ENCODE measurements around the gene MLN.

The MLN gene

GRCh38 chr6:33786736-33787135 lies 17.1 kb downstream of the MLN start:
- Histone ChIP-seq H3K27ac (ENCODE audit: low read depth, low read length) (peak overlapping the region; percentile 54; the same call in 1 of the 2 replicates), H3K27me3 (ENCODE audit: control insufficient read depth, insufficient read depth, low read length) (no peaks in the 10 kb centered on the region), H3K9ac (ENCODE audit: low read length) (no peak overlapping the region), H3K4me3 (ENCODE audit: low read depth, low read length) (peak overlapping the region; percentile 86; the same call in 1 of the 2 replicates), H3K9me3 (ENCODE audit: control insufficient read depth, insufficient read depth, low read depth, low read length) (no peaks in the 10 kb centered on the region), H3K4me1 (ENCODE audit: control insufficient read depth, insufficient read depth, low read length) (peaks cover 74% of the 10 kb centered on the region), H3K36me3 (ENCODE audit: control insufficient read depth, insufficient read depth, low read length) (peaks cover 37% of the 10 kb centered on the region)

DNA sequence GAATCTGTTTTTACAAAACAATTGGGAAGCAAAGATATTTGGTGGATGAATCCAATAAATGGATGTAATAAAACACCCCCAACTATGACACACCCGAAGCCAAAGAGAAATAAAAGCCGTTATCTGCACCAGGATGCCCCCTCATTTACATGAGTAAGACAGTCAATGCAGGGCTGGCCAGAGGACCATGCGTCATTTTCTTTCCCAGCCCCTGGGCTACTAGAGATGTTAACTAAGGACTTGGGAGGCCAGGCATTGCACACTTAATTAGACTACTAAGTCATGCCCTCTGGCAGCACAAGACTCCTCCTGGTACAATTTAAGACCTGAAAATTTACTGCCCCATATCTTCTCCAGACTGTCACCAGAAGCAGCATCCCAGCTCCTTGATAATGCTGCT lies 18.0 kb downstream of the MLN start:
- peaks cover 42% of the 10 kb centered on the region for H3K36me3 ChIP-seq (ENCODE audit: control insufficient read depth, insufficient read depth, low read length)

GRCh38 chr6:33784787-33785186 lies 19.0 kb downstream of the MLN start:
- Histone ChIP-seq H3K4me1 (ENCODE audit: control insufficient read depth, insufficient read depth, low read length) (peaks cover 76% of the 10 kb centered on the region), H3K36me3 (ENCODE audit: control insufficient read depth, insufficient read depth, low read length) (peaks cover 52% of the 10 kb centered on the region), H3K4me3 (ENCODE audit: low read depth, low read length) (no peak overlapping the region), H3K27me3 (ENCODE audit: control insufficient read depth, insufficient read depth, low read length) (no peaks in the 10 kb centered on the region), H3K9ac (ENCODE audit: low read length) (peak overlapping the region; percentile 40), H3K27ac (ENCODE audit: low read depth, low read length) (peak overlapping the region; percentile 23; the same call in 1 of the 2 replicates), H3K9me3 (ENCODE audit: control insufficient read depth, insufficient read depth, low read depth, low read length) (no peaks in the 10 kb centered on the region)

More for the DNA sequence above, 18.0 kb downstream of the MLN start:
- peak overlapping the region; percentile 19; the same call in 1 of the 2 replicates for H3K4me3 ChIP-seq (ENCODE audit: low read depth, low read length)
- H3K27me3 ChIP-seq (ENCODE audit: control insufficient read depth, insufficient read depth, low read length), result no peaks in the 10 kb centered on the region
- no peak overlapping the region for H3K9ac ChIP-seq (ENCODE audit: low read length)
- H3K4me1 ChIP-seq (ENCODE audit: control insufficient read depth, insufficient read depth, low read length), result peaks cover 74% of the 10 kb centered on the region
- H3K27ac ChIP-seq (ENCODE audit: low read depth, low read length), result peak overlapping the region; percentile 23; the same call in 1 of the 2 replicates
- H3K9me3 ChIP-seq (ENCODE audit: control insufficient read depth, insufficient read depth, low read depth, low read length), result no peaks in the 10 kb centered on the region

DNA sequence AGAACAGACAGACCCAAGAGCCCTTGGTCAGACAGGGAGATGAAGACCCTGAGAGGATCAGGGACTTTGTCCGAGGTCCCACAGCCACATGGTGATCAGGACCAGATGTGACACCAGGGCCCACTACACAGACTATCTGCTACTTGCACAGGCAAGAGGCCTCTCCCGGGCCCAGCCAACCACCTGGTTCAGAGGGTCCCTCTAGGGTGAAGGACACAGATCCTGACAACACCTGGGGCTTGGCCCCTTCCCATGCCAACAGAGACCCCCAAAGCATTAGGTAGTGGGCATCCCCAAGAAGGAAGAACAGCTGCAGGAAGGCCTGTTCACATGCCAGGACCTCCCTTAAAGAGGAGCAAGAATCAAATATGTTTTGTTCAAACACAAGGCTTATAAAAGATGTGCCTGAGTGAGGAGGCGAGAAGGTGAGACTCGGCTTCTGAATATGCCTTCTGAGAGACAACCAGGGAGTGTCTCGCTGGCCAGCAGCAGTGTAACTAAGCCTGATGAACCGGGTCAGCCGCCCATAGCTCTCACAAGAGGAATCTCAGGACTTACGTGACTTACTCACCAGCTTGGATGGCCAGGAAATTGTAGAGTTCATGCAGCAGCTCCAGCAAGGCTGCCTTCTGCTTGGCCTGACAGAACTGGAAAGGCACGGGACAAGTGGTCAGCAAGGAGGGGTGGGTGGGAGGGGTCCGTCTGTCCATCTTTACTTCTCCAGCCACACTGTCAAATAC lies 19.9 kb downstream of the MLN start:
- Histone ChIP-seq H3K27me3 (ENCODE audit: control insufficient read depth, insufficient read depth, low read length) (no peaks in the 10 kb centered on the region), H3K4me3 (ENCODE audit: low read depth, low read length) (no peak overlapping the region), H3K27ac (ENCODE audit: low read depth, low read length) (no peak overlapping the region), H3K4me1 (ENCODE audit: control insufficient read depth, insufficient read depth, low read length) (peaks cover 77% of the 10 kb centered on the region), H3K36me3 (ENCODE audit: control insufficient read depth, insufficient read depth, low read length) (peaks cover 60% of the 10 kb centered on the region), H3K9ac (ENCODE audit: low read length) (no peak overlapping the region), H3K9me3 (ENCODE audit: control insufficient read depth, insufficient read depth, low read depth, low read length) (no peaks in the 10 kb centered on the region)

DNA sequence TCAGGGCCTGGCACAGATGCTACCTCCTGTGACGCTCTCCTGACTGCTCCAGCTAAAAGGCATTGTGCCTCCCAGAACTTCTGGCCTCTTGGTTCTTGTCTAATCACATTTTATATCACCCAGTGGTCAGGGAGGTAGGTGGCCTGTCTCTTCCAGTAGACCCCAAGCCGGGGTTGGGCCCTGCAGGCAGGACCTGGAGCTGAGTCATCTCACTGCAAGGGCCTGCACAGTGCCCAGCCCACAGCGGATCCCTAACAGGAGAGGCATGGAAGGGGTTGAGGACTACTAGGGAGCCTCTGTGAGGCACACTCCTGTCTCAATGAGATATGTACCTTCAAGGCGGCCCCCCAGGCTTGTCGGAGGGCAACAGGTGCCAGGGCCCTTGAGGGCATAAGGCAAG lies 21.2 kb downstream of the MLN start:
- Histone ChIP-seq H3K9ac (ENCODE audit: low read length) (peak overlapping the region; percentile 73), H3K4me3 (ENCODE audit: low read depth, low read length) (no peak overlapping the region), H3K36me3 (ENCODE audit: control insufficient read depth, insufficient read depth, low read length) (peaks cover 74% of the 10 kb centered on the region), H3K4me1 (ENCODE audit: control insufficient read depth, insufficient read depth, low read length) (peaks cover 81% of the 10 kb centered on the region), H3K27ac (ENCODE audit: low read depth, low read length) (peak overlapping the region; percentile 92), H3K27me3 (ENCODE audit: control insufficient read depth, insufficient read depth, low read length) (no peaks in the 10 kb centered on the region), H3K9me3 (ENCODE audit: control insufficient read depth, insufficient read depth, low read depth, low read length) (no peaks in the 10 kb centered on the region)

DNA sequence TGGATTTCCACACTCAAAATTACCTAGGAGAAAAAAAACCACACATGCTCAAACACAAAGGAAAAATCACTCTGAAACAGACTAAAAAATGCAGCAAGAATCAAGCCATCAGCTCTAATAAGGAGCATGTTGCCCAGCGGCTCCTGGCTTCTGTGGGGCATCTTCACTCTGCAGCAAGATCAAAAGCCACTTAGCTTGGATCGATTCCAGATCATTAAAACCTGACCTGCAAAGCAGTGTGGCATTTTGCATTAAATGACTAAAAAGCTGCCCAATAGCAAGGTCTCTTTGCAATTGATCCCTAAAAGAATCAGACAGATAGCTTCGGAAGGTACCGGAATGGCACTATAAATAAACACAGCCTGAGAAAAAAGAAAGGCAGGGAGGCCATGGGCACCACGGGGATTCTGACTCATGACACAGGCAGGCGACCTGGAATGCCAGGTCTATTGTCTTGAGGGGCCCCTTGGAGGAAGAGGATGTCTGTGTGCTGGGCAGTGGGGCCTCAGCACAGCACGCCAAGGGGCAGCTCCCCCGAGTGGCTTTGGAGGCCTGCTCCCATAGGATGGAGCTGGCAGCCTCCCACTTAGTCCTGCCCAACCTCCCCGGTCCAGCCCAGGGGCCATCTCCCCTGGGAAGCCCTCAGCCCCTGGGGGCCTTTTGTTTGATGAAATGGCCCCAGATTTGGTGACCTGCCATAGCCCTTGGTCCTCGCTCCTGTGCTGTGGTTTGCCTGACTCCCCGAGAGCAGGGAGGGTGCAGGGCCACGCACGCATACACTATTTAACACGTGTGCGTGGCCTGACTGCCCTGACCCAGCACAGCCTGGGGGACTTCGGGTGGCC lies 22.4 kb downstream of the MLN start:
- Histone ChIP-seq H3K36me3 (ENCODE audit: control insufficient read depth, insufficient read depth, low read length) (peaks cover 85% of the 10 kb centered on the region), H3K4me3 (ENCODE audit: low read depth, low read length) (no peak overlapping the region; the same call in 1 of the 2 replicates)

DNA sequence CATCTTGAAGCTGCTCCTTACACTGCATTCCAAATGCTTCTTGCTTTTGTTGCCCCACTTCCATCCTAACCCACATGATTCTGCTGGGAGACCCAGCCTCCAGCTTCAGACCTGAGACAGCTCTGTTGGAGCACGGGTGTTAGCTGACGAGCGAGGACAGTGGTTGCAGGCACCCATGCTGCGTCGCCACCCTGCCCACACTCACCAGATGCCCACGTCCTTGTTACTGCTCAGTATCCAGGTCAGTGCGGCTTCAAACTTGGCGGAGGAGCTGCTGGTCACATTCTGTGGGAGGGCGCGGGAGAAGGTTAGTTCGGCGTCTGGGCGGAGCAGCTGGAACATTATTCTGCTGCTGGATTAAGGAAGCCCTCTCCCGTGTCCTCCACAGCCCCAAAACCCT lies 23.9 kb downstream of the MLN start:
- Histone ChIP-seq H3K4me3 (ENCODE audit: low read depth, low read length) (no peak overlapping the region), H3K4me1 (ENCODE audit: control insufficient read depth, insufficient read depth, low read length) (peaks cover 55% of the 10 kb centered on the region), H3K27me3 (ENCODE audit: control insufficient read depth, insufficient read depth, low read length) (no peaks in the 10 kb centered on the region), H3K9me3 (ENCODE audit: control insufficient read depth, insufficient read depth, low read depth, low read length) (no peaks in the 10 kb centered on the region), H3K27ac (ENCODE audit: low read depth, low read length) (peak overlapping the region; percentile 92; the same call in 1 of the 2 replicates), H3K36me3 (ENCODE audit: control insufficient read depth, insufficient read depth, low read length) (peaks cover 92% of the 10 kb centered on the region), H3K9ac (ENCODE audit: low read length) (peak overlapping the region; percentile 62)

More for the DNA sequence above, 22.4 kb downstream of the MLN start:
- H3K9me3 ChIP-seq (ENCODE audit: control insufficient read depth, insufficient read depth, low read depth, low read length), result no peaks in the 10 kb centered on the region
- peaks cover 69% of the 10 kb centered on the region for H3K4me1 ChIP-seq (ENCODE audit: control insufficient read depth, insufficient read depth, low read length)
- H3K27me3 ChIP-seq (ENCODE audit: control insufficient read depth, insufficient read depth, low read length), result no peaks in the 10 kb centered on the region
- peak overlapping the region; percentile 92 for H3K27ac ChIP-seq (ENCODE audit: low read depth, low read length)
- peak overlapping the region; percentile 73 for H3K9ac ChIP-seq (ENCODE audit: low read length)

GRCh38 chr6:33779290-33779689 lies 24.5 kb downstream of the MLN start:
- H3K27ac ChIP-seq (ENCODE audit: low read depth, low read length), result no peak overlapping the region; the same call in 1 of the 2 replicates
- peaks cover 50% of the 10 kb centered on the region for H3K4me1 ChIP-seq (ENCODE audit: control insufficient read depth, insufficient read depth, low read length)
- H3K36me3 ChIP-seq (ENCODE audit: control insufficient read depth, insufficient read depth, low read length), result peaks cover 92% of the 10 kb centered on the region
- H3K27me3 ChIP-seq (ENCODE audit: control insufficient read depth, insufficient read depth, low read length), result no peaks in the 10 kb centered on the region
- no peak overlapping the region for H3K9ac ChIP-seq (ENCODE audit: low read length)
- no peaks in the 10 kb centered on the region for H3K9me3 ChIP-seq (ENCODE audit: control insufficient read depth, insufficient read depth, low read depth, low read length)
- no peak overlapping the region for H3K4me3 ChIP-seq (ENCODE audit: low read depth, low read length)

GRCh38 chr6:33778444-33779121 lies 25.2 kb downstream of the MLN start:
- Histone ChIP-seq H3K4me1 (ENCODE audit: control insufficient read depth, insufficient read depth, low read length) (peaks cover 52% of the 10 kb centered on the region), H3K4me3 (ENCODE audit: low read depth, low read length) (no peak overlapping the region), H3K27me3 (ENCODE audit: control insufficient read depth, insufficient read depth, low read length) (no peaks in the 10 kb centered on the region), H3K27ac (ENCODE audit: low read depth, low read length) (no peak overlapping the region; the same call in 1 of the 2 replicates), H3K9me3 (ENCODE audit: control insufficient read depth, insufficient read depth, low read depth, low read length) (no peaks in the 10 kb centered on the region), H3K36me3 (ENCODE audit: control insufficient read depth, insufficient read depth, low read length) (peaks cover 89% of the 10 kb centered on the region), H3K9ac (ENCODE audit: low read length) (no peak overlapping the region)

DNA sequence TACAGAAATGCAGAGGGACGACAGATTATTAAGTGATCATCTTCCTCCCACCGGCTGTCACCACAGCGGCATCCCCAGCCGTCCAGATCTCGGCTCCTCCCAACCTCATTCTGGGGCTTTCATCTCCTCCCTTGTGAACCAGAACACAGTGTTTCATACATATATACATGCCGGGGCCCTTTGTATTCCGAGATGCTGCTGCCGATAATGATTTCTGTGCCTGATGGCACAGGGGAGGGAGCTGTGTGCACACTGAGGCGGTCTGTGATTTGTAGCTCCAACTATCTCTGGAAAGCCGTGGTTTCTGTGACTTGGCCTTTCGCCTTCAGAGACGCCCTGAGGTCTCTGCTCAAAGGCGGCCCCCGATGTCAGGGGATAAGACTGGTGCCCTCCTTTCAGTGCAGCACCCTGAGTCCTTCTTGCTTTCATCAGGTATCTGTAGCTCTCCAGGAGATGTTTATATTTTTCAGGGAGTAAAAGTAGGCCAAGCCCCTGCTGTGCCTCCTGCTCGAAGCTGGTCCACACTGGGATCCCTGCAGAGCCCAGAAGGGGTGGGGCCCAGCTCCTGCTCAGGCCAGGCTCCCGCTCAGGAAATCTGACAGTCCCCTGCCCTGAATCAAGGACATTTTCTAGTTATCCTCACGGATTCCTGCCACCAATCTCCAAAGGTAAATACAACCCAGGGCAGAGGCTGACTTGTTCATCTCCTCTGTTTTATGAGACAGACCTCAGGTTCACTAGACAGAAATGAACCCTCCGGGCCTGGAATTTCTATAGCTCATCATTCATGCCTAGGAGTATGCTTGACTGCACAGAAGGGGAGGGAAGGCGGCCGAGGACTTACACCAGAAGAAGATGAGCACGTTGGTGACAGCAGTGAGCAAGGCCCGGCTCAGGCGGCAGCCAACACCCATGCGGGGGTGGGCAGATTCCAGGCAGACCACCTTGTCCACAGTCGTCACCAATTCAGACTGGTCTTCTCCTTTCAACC lies 26.1 kb downstream of the MLN start:
- peak overlapping the region; percentile 6 for H3K9ac ChIP-seq (ENCODE audit: low read length)
- H3K36me3 ChIP-seq (ENCODE audit: control insufficient read depth, insufficient read depth, low read length), result peaks cover 89% of the 10 kb centered on the region
- H3K4me1 ChIP-seq (ENCODE audit: control insufficient read depth, insufficient read depth, low read length), result peaks cover 59% of the 10 kb centered on the region
- H3K9me3 ChIP-seq (ENCODE audit: control insufficient read depth, insufficient read depth, low read depth, low read length), result no peaks in the 10 kb centered on the region
- H3K4me3 ChIP-seq (ENCODE audit: low read depth, low read length), result no peak overlapping the region
- no peak overlapping the region for H3K27ac ChIP-seq (ENCODE audit: low read depth, low read length)
- no peaks in the 10 kb centered on the region for H3K27me3 ChIP-seq (ENCODE audit: control insufficient read depth, insufficient read depth, low read length)

All from HUES6 (cell line).